HG03565 (cell line): ENCODE data around the gene EHMT1.
"Not testable (repeated sequence)": the region's sequence is repeated elsewhere in the genome, so short reads cannot be mapped to it uniquely, and the experiment has no call there.

Source experiments
- ATAC-seq: cut with Tn5 transposase; IDR thresholded peaks from one replicate; pipeline ENCODE4 v1.9.1; 2021; ENCODE audit warnings: mild to moderate bottlenecking, moderate library complexity; ENCODE audit not compliant: unreplicated experiment

The EHMT1 gene

GRCh38 chr9:137838576-137838975 lies 219.8 kb downstream of the EHMT1 start:
- no peak for ATAC-seq

GRCh38 chr9:137843355-137843754 lies 224.6 kb downstream of the EHMT1 start:
- no peak for ATAC-seq

- no peak for ATAC-seq
Measured at GRCh38 chr9:137851516-137852267, 232.9 kb downstream of the EHMT1 start.

GRCh38 chr9:137853392-137853995 lies 234.7 kb downstream of the EHMT1 start:
- ATAC-seq, result no peak

GRCh38 chr9:137860361-137860760 lies 241.6 kb downstream of the EHMT1 start:
- ATAC-seq, result no peak

GRCh38 chr9:137865581-137866145 lies 246.9 kb downstream of the EHMT1 start:
- ATAC-seq, result no peak

- ATAC-seq, result no peak
Measured at GRCh38 chr9:137866226-137867141, 247.7 kb downstream of the EHMT1 start.

- ATAC-seq, result no peak
Measured at GRCh38 chr9:137870432-137870831, 251.6 kb downstream of the EHMT1 start.

- no peak for ATAC-seq
Measured at GRCh38 chr9:137872296-137872695, 253.5 kb downstream of the EHMT1 start.

GRCh38 chr9:137873408-137873807 lies 254.6 kb downstream of the EHMT1 start:
- no peak for ATAC-seq

GRCh38 chr9:137873858-137874362 lies 255.1 kb downstream of the EHMT1 start:
- ATAC-seq, result no peak

- ATAC-seq, result no peak
Measured at GRCh38 chr9:137875354-137875753, 256.5 kb downstream of the EHMT1 start.

- no peak for ATAC-seq
Measured at GRCh38 chr9:137875846-137876245, 257.0 kb downstream of the EHMT1 start.

- ATAC-seq, result no peak
Measured at GRCh38 chr9:137876269-137876668, 257.5 kb downstream of the EHMT1 start.

- ATAC-seq, result no peak
Measured at GRCh38 chr9:137876781-137877386, 258.1 kb downstream of the EHMT1 start.

- not testable (repeated sequence) for ATAC-seq
Measured at GRCh38 chr9:137877506-137878122, 258.8 kb downstream of the EHMT1 start, which contains the start of gene CACNA1B. Gene CACNA1B, plus strand, starts transcription at chr9:137877782. Its CDS starts 152 bp downstream, at chr9:137877934.

GRCh38 chr9:137878146-137878941 lies 259.5 kb downstream of the EHMT1 start:
- ATAC-seq, result no peak

- ATAC-seq, result no peak
Measured at GRCh38 chr9:137879052-137879451, 260.2 kb downstream of the EHMT1 start.

- no peak for ATAC-seq
Measured at GRCh38 chr9:137879566-137880150, 260.9 kb downstream of the EHMT1 start.
